Activated CD8-positive, alpha-beta T cell treated with anti-CD3 and anti-CD28 coated beads for 36 hours (primary cell): ENCODE results near the gene CCDC85A. TPM values are rescaled to one million over a fixed set of nuclear protein-coding genes. Genes with fewer than 3 reads are reported as not detected.

ENCODE experiments used
- ATAC-seq: fragments of 200-7000 bp; cut with Tn5 transposase; one replicate; pipeline ENCODE4 v1.10.0; 2021; ENCODE audit warnings: mild to moderate bottlenecking, moderate library complexity
- CTCF ChIA-PET: fragments of 350-600 bp; sonication (Branson Sonifier 250); formaldehyde crosslinking; loops from one replicate; lab custom pipeline; 2021; ENCODE audit warnings: antibody characterized with exemption; lab: Charles Lee
- POLR2A ChIA-PET: fragments of 350-600 bp; sonication (Branson Sonifier 250); formaldehyde crosslinking; loops from one replicate; lab custom pipeline; 2021; ENCODE audit warnings: antibody characterized with exemption; lab: Charles Lee
- DNase-seq: peaks from one replicate; pipeline ENCODE4 v3.0.0-alpha.2; 2020
- H3K27ac Mint-ChIP-seq: one replicate; pipeline ENCODE4 v1.8.0; 2021; ENCODE audit warnings: mild to moderate bottlenecking, mixed read lengths
- H3K27me3 Mint-ChIP-seq: one replicate; pipeline ENCODE4 v1.8.0; 2021; ENCODE audit warnings: mixed read lengths
- H3K36me3 Mint-ChIP-seq: one replicate; pipeline ENCODE4 v1.8.0; 2021; ENCODE audit warnings: low read depth, mixed read lengths
- H3K4me1 Mint-ChIP-seq: one replicate; pipeline ENCODE4 v1.8.0; 2021; ENCODE audit warnings: low read depth, mixed read lengths
- H3K4me3 Mint-ChIP-seq: one replicate; pipeline ENCODE4 v1.8.0; 2021; ENCODE audit warnings: mild to moderate bottlenecking, moderate library complexity, mixed read lengths
- H3K9me3 Mint-ChIP-seq: one replicate; pipeline ENCODE4 v1.8.0; 2021; ENCODE audit warnings: mixed read lengths
- intact Hi-C: fragments of 100-400 bp; cut with micrococcal nuclease; formaldehyde crosslinking; loops from one replicate; pipeline ENCODE4 v1.10.0; 2022
- total RNA-seq, 2 experiments: library from RNA; stranded (reverse); gene quantifications; one replicate each; pipeline ENCODE4 v1.2.3, GENCODE V29; 2021
- TF ChIP-seq, protein P1 (sequence below): fragments of 200-600 bp; IDR thresholded peaks from one replicate; pipeline ENCODE4 v1.8.0; 2022; ENCODE audit warnings: antibody characterized with exemption, mild to moderate bottlenecking

The CCDC85A gene
- total RNA-seq, 2 experiments from 2014 or later: not detected

DNA sequence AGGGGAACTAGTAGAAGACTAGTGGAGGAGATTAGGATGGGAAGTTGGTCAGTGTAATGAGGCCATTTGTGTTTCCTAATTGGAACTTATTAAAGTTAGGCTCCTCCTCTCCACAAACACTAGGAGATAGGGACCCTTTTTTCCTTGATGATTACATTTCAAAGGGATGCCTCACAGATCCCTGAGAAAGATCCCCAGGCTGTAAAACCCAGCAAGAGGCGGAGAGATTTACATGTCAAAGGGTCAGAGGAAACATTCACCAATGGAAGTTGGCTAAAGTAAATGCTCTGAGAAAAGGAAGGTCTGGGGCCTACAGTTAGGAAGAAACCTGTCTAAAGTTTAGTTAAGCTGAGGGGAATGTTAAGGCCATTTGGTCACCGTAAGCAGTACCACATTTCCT is 1.4 kb upstream of the CCDC85A start:
- DNase-seq (no peak), ATAC-seq (no peak)
- no peak overlapping the region for H3K27ac Mint-ChIP-seq
- intact Hi-C loops: loop anchor here (5.0 to 10.0 kb wide), 2 partner anchors 562 to 1335 kb away; no protein-coding TSS in a partner anchor
- H3K9me3 Mint-ChIP-seq: no peaks in the 10 kb centered on the region
- H3K36me3 Mint-ChIP-seq: no peaks in the 10 kb centered on the region
- no peak overlapping the region for H3K4me3 Mint-ChIP-seq
- TF ChIP-seq, protein P1, sequence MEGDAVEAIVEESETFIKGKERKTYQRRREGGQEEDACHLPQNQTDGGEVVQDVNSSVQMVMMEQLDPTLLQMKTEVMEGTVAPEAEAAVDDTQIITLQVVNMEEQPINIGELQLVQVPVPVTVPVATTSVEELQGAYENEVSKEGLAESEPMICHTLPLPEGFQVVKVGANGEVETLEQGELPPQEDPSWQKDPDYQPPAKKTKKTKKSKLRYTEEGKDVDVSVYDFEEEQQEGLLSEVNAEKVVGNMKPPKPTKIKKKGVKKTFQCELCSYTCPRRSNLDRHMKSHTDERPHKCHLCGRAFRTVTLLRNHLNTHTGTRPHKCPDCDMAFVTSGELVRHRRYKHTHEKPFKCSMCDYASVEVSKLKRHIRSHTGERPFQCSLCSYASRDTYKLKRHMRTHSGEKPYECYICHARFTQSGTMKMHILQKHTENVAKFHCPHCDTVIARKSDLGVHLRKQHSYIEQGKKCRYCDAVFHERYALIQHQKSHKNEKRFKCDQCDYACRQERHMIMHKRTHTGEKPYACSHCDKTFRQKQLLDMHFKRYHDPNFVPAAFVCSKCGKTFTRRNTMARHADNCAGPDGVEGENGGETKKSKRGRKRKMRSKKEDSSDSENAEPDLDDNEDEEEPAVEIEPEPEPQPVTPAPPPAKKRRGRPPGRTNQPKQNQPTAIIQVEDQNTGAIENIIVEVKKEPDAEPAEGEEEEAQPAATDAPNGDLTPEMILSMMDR: no peak
- peaks cover 6% of the 10 kb centered on the region for H3K4me1 Mint-ChIP-seq
- POLR2A ChIA-PET: no interaction called here
- H3K27me3 Mint-ChIP-seq: peaks cover 37% of the 10 kb centered on the region
- CTCF ChIA-PET: interaction anchor here (1.6 to 1.7 kb wide), 2 partner anchors 12 to 30 kb away, joined by 4 to 9 read pairs; no protein-coding TSS in a partner anchor

DNA sequence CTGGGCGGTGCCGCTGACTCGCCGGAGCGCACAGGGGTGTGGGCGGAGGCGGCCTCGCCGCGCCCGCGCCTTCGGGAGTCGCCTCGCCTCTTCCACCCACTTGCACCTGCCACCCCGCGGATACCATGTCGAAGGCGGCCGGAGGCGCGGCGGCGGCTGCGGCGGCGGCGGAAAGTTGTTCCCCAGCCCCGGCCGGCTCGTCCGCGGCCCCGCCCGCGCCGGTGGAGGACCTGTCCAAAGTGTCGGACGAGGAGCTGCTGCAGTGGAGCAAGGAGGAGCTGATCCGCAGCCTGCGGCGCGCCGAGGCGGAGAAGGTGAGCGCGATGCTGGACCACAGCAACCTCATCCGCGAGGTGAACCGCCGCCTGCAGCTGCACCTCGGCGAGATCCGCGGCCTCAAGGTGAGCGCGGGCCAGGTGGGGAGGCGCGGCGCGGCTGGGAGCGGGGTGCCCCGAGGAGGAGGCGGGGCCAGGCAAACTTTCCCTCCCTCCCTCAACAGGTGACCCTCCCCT is 766 bp downstream of the CCDC85A start:
- ChIA-PET POLR2A (no interaction called here), CTCF (interaction anchor here (0.6 to 1.9 kb wide), 7 partner anchors 12 to 1334 kb away, joined by 3 to 9 read pairs (median 4); no protein-coding TSS in a partner anchor)
- H3K9me3 Mint-ChIP-seq: no peaks in the 10 kb centered on the region
- ATAC-seq (no peak), DNase-seq (peak; percentile 12)
- H3K36me3 Mint-ChIP-seq: no peaks in the 10 kb centered on the region
- peaks cover 39% of the 10 kb centered on the region for H3K27me3 Mint-ChIP-seq
- intact Hi-C loops: loop anchor here (5.0 to 10.0 kb wide), 2 partner anchors 560 to 1333 kb away; no protein-coding TSS in a partner anchor
- no peak overlapping the region for H3K4me3 Mint-ChIP-seq
- TF ChIP-seq, protein P1: no peak
- H3K27ac Mint-ChIP-seq: no peak overlapping the region
- peaks cover 6% of the 10 kb centered on the region for H3K4me1 Mint-ChIP-seq

DNA sequence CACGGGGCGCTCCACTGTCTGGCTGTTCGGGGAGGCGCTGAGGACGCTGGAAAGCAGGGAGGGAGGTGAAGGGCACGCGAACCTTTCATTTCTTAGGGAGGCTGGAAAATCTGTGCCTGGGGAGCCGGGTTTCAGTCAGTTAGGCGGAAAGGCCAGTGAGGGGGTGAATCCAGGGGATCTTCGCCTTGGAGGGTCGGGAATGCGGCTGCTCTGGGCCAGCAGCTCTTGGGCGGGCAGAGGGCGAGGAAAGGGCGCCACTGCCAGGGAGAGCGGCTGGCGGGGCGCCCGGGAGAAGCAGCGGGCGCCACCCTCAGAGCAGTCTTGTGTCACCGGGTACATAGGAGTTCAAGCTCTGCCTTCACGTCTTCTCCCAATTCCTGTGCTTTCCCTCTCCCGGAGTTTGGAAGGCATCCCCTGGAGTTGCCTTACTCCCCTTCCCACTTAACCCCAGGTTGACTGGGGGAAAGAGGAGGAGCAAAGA is 1.4 kb downstream of the CCDC85A start:
- Mint-ChIP-seq H3K4me3 (no peak overlapping the region), H3K4me1 (peaks cover 6% of the 10 kb centered on the region), H3K36me3 (no peaks in the 10 kb centered on the region), H3K27me3 (peaks cover 39% of the 10 kb centered on the region), H3K9me3 (no peaks in the 10 kb centered on the region), H3K27ac (no peak overlapping the region)
- TF ChIP-seq, protein P1: no peak
- POLR2A ChIA-PET: no interaction called here
- ATAC-seq (no peak), DNase-seq (no peak)
- CTCF ChIA-PET: interaction anchor here (0.5 to 0.6 kb wide), 2 partner anchors 25 to 317 kb away, joined by 4 read pairs; no protein-coding TSS in a partner anchor
- intact Hi-C loops: loop anchor here (10.0 kb wide), 1 partner anchor 560 kb away; no protein-coding TSS in a partner anchor

DNA sequence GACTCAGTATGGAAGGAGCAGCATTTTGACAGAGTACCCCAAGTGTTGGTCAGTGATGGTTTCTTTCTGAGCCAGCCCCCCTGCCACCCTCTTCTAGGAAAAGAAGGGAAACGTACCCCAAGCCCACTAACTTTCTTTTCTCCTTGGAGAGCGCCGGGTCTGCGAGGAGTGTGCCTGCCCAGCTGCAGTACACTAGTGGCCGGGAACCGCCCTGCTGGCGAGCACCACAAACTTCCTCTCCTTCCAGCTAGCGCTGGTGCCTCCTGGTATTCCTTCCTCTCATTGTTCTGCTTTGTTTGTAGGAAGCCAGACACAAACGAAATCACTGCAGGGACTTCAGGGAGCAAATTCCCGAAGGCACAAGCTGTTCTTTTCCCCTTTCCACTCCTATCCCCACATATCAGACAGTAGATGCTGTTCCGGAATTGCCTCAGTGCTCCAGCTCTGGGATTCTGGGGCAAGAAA is 1.8 kb downstream of the CCDC85A start:
- Mint-ChIP-seq H3K36me3 (no peaks in the 10 kb centered on the region), H3K27me3 (peaks cover 39% of the 10 kb centered on the region), H3K4me1 (peaks cover 6% of the 10 kb centered on the region), H3K27ac (no peak overlapping the region), H3K9me3 (no peaks in the 10 kb centered on the region), H3K4me3 (no peak overlapping the region)
- ATAC-seq (no peak), DNase-seq (no peak)
- TF ChIP-seq, protein P1: no peak
- ChIA-PET POLR2A (no interaction called here), CTCF (interaction anchor here (0.5 to 0.8 kb wide), 2 partner anchors 11 to 316 kb away, joined by 3 to 4 read pairs; no protein-coding TSS in a partner anchor)
- intact Hi-C loops: loop anchor here (10.0 kb wide), 1 partner anchor 559 kb away; no protein-coding TSS in a partner anchor

DNA sequence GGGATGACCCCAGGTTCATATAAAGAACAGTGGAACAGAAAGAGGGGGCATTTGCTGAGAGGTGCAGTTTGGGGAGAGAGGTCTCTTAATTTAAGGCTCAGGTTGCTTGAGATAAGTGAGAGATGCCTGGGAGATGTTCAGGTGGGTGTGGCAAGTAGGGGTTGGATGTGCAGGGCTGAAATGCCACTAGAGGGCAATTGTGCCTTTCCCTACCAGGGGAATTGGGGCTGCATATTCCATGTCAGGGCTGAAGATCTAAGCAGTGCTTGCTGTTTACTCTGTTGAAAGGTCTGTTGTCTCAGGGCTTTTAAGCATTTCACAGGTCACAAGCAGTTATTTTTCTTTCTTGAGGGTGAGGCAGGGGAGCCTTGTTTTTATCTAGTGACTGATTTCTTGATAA is 7.8 kb downstream of the CCDC85A start:
- Mint-ChIP-seq H3K27me3 (peaks cover 10% of the 10 kb centered on the region), H3K4me3 (no peak overlapping the region)
- POLR2A ChIA-PET: no interaction called here

More for the DNA sequence above, 7.8 kb downstream of the CCDC85A start:
- no peaks in the 10 kb centered on the region for H3K4me1 Mint-ChIP-seq
- H3K36me3 Mint-ChIP-seq: no peaks in the 10 kb centered on the region
- CTCF ChIA-PET: interaction anchor here (0.6 kb wide), 1 partner anchor 867 kb away, joined by 3 read pairs; no protein-coding TSS in a partner anchor
- intact Hi-C loops: no loop called here
- TF ChIP-seq, protein P1: no peak
- no peaks in the 10 kb centered on the region for H3K9me3 Mint-ChIP-seq
- H3K27ac Mint-ChIP-seq: no peak overlapping the region
- DNase-seq (no peak), ATAC-seq (no peak)
